Measurements from ENCODE around the gene MED9.

- TF ChIP-seq CTCF (IDR thresholded peaks at IDR 0.05) = no peak
- TF ChIP-seq POLR2A (IDR thresholded peaks at IDR 0.05) = no peak
- no peak for TF ChIP-seq EP300 (IDR thresholded peaks at IDR 0.05)
- TF ChIP-seq POLR2AphosphoS5 (IDR thresholded peaks at IDR 0.05) = no peak
Observed at GRCh38 chr17:17467720-17468119, 9.1 kb upstream of the MED9 start.
